GM12878 (cell line): ENCODE results near the gene LCORL. TPM values are rescaled to one million over a fixed set of nuclear protein-coding genes. Genes with fewer than 3 reads are reported as not detected.
A peak's percentile ranks its signal among the peaks of the same experiment; 100 is the strongest.

ENCODE experiments used
- EED ChIP-seq: sonication (generic); IDR thresholded peaks from 2 replicates; pipeline ENCODE4 v1.6.1; 2016; ENCODE audit warnings: antibody characterized with exemption, low read depth
- EGR1 ChIP-seq, 2 experiments: IDR thresholded peaks; 1 replicate in 1 of 2; 2 replicates in 1 of 2; pipeline ENCODE4 v1.6.1; 2011 to 2012; ENCODE audit warnings: low read depth in 2 of 2, low read length in 2 of 2, borderline replicate concordance in 1 of 2, mild to moderate bottlenecking in 1 of 2, moderate library complexity in 1 of 2
- HDAC6 ChIP-seq: fragments of 200-600 bp; sonication (generic); IDR thresholded peaks from one replicate; pipeline ENCODE4 v1.8.0; 2017; ENCODE audit warnings: antibody characterized with exemption; ENCODE audit not compliant: unreplicated experiment
- JUND ChIP-seq: IDR thresholded peaks from 2 replicates; pipeline ENCODE4 v1.6.1; 2012; ENCODE audit warnings: low read depth, mild to moderate bottlenecking, low read length, improper control_type of control experiment, moderate library complexity
- MEF2B ChIP-seq: fragments of 450-650 bp; IDR thresholded peaks from 2 replicates; pipeline ENCODE4 v1.6.1; 2018; ENCODE audit warnings: mild to moderate bottlenecking, moderate library complexity; ENCODE audit not compliant: partially characterized antibody, poor library complexity, severe bottlenecking
- MYC ChIP-seq: IDR thresholded peaks from 2 replicates; pipeline ENCODE4 v1.6.1; 2011; ENCODE audit warnings: mild to moderate bottlenecking, low read length, moderate library complexity, inconsistent platforms; ENCODE audit not compliant: insufficient read depth, insufficient replicate concordance, insufficient read length, severe bottlenecking
- PAX5 ChIP-seq: IDR thresholded peaks from 2 replicates; pipeline ENCODE4 v1.6.1; 2011; ENCODE audit warnings: low read depth, low read length, borderline replicate concordance
- SMAD5 ChIP-seq: IDR thresholded peaks from 2 replicates; pipeline ENCODE4 v1.6.1; 2016; ENCODE audit warnings: antibody characterized with exemption, low read depth
- ZNF24 ChIP-seq: fragments of 450-650 bp; IDR thresholded peaks from 2 replicates; pipeline ENCODE4 v1.6.1; 2017; ENCODE audit warnings: antibody characterized with exemption, mild to moderate bottlenecking
- polyA plus RNA-seq, 11 experiments: library from polyadenylated mRNA; depleted of rRNA in 4 of 11; unstranded in 6 of 11; stranded (reverse) in 5 of 11; fragments of >200 nt; fragmentation: Nextera tagmentation in 4 of 11; fragmentation: Illumina TruSeq in 1 of 11; extraction: Ambion mirVana in 4 of 11; extraction: Trizol in 1 of 11; gene quantifications; 1 replicate in 1 of 11; 2 replicates in 10 of 11; pipeline versions ENCODE4 v1.2.1 to v1.2.3, GENCODE V29; 2011 to 2016; ENCODE audit warnings: inconsistent platforms in 2 of 11, missing spikeins in 2 of 11, low read depth in 1 of 11
- total RNA-seq, 4 experiments: library from RNA; depleted of rRNA in 3 of 4; stranded (reverse); fragments of >200 nt in 3 of 4; fragmentation: Illumina TruSeq in 1 of 4; extraction: Trizol in 1 of 4; gene quantifications; 2 replicates each; pipeline versions ENCODE4 v1.2.1 to v1.2.3, GENCODE V29; 2013 to 2021
- TF ChIP-seq, protein P1 (sequence below): fragments of 450-650 bp; formaldehyde crosslinking; IDR thresholded peaks from 2 replicates; pipeline ENCODE4 v1.4.0; 2022; ENCODE audit warnings: mild to moderate bottlenecking, moderate library complexity
- TF ChIP-seq, protein P2 (sequence below): IDR thresholded peaks from 2 replicates; pipeline ENCODE4 v1.6.1; 2012; ENCODE audit warnings: mild to moderate bottlenecking, low read depth, low read length
- TF ChIP-seq, protein P3 (sequence below): IDR thresholded peaks from 2 replicates; pipeline ENCODE4 v1.6.1; 2011; ENCODE audit warnings: mild to moderate bottlenecking, low read depth, low read length, moderate library complexity; ENCODE audit not compliant: insufficient replicate concordance
- TF ChIP-seq, protein P4 (sequence below): fragments of 450-650 bp; IDR thresholded peaks from 2 replicates; pipeline ENCODE4 v1.6.1; 2018; ENCODE audit warnings: mild to moderate bottlenecking, low read depth, moderate library complexity; ENCODE audit not compliant: partially characterized antibody
- TF ChIP-seq, protein P5 (sequence below): IDR thresholded peaks from 2 replicates; pipeline ENCODE4 v1.6.1; 2011; ENCODE audit warnings: borderline replicate concordance, low read depth, mild to moderate bottlenecking, moderate library complexity, mixed read lengths, low read length; ENCODE audit not compliant: insufficient read depth; ENCODE audit errors: extremely low read length
- TF ChIP-seq, protein P6 (sequence below): IDR thresholded peaks from 2 replicates; pipeline ENCODE4 v1.6.1; 2012; ENCODE audit warnings: low read depth, low read length, improper control_type of control experiment

The LCORL gene
- total and polyA plus RNA-seq, 10 of the 15 experiments (the other 5 are each of a cell fraction or from before 2014, with no cell fraction given): 2.2 to 9.8 (median 5.9) TPM

DNA sequence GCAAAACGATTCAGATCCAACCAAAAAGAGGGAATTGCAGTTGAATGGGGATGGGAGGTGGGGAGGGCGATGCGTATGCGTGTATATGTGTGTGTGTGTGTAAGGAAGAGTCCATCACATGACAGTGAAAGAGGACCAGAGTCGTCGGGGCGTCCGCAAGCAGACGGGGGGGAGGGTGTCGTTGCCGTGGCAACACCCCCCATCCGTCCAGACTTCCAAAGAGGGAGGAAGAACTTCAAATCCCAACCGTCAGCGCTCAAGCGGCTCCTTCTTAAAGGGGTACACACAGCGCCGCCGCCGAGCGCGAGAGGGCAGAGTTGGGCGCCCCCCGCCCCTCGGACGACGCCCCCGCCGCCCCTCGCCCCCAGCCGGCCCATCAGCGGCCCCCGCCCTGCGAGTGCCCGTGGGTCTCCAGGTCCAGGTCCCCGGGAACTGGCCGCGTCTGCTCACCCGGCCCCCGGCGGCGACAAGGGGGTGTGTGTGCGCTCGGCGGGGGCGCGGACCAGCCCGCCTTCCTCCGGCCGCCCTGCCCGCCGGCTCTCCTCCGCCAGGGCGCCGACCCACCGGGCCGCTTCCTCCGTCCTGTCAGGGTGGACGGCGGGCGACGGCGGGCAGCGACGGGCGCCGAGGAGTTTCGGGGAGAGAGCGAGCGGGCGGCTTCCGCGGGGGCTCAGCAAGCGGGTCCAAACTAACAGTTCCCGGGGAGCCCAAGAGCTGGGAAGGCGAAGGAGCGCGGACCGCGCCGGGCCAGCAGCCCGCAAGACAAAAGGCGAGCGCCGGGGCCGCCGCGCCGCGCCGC, 685 bp downstream of the LCORL start (continued):
- TF ChIP-seq, protein P1, sequence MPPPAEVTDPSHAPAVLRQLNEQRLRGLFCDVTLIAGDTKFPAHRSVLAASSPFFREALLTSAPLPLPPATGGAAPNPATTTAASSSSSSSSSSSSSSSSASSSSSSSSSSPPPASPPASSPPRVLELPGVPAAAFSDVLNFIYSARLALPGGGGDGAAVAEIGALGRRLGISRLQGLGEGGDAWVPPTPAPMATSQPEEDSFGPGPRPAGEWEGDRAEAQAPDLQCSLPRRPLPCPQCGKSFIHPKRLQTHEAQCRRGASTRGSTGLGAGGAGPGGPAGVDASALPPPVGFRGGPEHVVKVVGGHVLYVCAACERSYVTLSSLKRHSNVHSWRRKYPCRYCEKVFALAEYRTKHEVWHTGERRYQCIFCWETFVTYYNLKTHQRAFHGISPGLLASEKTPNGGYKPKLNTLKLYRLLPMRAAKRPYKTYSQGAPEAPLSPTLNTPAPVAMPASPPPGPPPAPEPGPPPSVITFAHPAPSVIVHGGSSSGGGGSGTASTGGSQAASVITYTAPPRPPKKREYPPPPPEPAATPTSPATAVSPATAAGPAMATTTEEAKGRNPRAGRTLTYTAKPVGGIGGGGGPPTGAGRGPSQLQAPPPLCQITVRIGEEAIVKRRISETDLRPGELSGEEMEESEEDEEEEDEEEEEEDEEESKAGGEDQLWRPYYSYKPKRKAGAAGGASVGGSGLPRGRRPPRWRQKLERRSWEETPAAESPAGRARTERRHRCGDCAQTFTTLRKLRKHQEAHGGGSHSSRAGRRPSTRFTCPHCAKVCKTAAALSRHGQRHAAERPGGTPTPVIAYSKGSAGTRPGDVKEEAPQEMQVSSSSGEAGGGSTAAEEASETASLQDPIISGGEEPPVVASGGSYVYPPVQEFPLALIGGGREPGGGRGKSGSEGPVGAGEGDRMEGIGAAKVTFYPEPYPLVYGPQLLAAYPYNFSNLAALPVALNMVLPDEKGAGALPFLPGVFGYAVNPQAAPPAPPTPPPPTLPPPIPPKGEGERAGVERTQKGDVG (CRISPR knock-in tag): no peak
- TF ChIP-seq, protein P2, sequence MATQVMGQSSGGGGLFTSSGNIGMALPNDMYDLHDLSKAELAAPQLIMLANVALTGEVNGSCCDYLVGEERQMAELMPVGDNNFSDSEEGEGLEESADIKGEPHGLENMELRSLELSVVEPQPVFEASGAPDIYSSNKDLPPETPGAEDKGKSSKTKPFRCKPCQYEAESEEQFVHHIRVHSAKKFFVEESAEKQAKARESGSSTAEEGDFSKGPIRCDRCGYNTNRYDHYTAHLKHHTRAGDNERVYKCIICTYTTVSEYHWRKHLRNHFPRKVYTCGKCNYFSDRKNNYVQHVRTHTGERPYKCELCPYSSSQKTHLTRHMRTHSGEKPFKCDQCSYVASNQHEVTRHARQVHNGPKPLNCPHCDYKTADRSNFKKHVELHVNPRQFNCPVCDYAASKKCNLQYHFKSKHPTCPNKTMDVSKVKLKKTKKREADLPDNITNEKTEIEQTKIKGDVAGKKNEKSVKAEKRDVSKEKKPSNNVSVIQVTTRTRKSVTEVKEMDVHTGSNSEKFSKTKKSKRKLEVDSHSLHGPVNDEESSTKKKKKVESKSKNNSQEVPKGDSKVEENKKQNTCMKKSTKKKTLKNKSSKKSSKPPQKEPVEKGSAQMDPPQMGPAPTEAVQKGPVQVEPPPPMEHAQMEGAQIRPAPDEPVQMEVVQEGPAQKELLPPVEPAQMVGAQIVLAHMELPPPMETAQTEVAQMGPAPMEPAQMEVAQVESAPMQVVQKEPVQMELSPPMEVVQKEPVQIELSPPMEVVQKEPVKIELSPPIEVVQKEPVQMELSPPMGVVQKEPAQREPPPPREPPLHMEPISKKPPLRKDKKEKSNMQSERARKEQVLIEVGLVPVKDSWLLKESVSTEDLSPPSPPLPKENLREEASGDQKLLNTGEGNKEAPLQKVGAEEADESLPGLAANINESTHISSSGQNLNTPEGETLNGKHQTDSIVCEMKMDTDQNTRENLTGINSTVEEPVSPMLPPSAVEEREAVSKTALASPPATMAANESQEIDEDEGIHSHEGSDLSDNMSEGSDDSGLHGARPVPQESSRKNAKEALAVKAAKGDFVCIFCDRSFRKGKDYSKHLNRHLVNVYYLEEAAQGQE: no peak
- no peak for TF ChIP-seq PAX5
- no peak for TF ChIP-seq HDAC6
- peak in 1 of 2 experiments; percentile 55; a peak in 2 of 3 replicates for TF ChIP-seq EGR1 (IDR thresholded peaks at IDR 0.05; ENCODE audit: borderline replicate concordance in 1 of 2, low read depth in 2 of 2, low read length in 2 of 2)
- TF ChIP-seq, protein P3, sequence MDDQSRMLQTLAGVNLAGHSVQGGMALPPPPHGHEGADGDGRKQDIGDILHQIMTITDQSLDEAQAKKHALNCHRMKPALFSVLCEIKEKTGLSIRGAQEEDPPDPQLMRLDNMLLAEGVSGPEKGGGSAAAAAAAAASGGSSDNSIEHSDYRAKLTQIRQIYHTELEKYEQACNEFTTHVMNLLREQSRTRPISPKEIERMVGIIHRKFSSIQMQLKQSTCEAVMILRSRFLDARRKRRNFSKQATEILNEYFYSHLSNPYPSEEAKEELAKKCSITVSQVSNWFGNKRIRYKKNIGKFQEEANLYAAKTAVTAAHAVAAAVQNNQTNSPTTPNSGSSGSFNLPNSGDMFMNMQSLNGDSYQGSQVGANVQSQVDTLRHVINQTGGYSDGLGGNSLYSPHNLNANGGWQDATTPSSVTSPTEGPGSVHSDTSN: no peak
- no peak for TF ChIP-seq JUND
- TF ChIP-seq, protein P4, sequence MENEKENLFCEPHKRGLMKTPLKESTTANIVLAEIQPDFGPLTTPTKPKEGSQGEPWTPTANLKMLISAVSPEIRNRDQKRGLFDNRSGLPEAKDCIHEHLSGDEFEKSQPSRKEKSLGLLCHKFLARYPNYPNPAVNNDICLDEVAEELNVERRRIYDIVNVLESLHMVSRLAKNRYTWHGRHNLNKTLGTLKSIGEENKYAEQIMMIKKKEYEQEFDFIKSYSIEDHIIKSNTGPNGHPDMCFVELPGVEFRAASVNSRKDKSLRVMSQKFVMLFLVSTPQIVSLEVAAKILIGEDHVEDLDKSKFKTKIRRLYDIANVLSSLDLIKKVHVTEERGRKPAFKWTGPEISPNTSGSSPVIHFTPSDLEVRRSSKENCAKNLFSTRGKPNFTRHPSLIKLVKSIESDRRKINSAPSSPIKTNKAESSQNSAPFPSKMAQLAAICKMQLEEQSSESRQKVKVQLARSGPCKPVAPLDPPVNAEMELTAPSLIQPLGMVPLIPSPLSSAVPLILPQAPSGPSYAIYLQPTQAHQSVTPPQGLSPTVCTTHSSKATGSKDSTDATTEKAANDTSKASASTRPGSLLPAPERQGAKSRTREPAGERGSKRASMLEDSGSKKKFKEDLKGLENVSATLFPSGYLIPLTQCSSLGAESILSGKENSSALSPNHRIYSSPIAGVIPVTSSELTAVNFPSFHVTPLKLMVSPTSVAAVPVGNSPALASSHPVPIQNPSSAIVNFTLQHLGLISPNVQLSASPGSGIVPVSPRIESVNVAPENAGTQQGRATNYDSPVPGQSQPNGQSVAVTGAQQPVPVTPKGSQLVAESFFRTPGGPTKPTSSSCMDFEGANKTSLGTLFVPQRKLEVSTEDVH: no peak
- no peak for TF ChIP-seq MEF2B
- TF ChIP-seq, protein P5, sequence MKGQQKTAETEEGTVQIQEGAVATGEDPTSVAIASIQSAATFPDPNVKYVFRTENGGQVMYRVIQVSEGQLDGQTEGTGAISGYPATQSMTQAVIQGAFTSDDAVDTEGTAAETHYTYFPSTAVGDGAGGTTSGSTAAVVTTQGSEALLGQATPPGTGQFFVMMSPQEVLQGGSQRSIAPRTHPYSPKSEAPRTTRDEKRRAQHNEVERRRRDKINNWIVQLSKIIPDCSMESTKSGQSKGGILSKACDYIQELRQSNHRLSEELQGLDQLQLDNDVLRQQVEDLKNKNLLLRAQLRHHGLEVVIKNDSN: peak; percentile 50
- TF ChIP-seq, protein P6, sequence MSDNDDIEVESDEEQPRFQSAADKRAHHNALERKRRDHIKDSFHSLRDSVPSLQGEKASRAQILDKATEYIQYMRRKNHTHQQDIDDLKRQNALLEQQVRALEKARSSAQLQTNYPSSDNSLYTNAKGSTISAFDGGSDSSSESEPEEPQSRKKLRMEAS: 0 out of 2 replicates have a peak, but pooled peaks have one; percentile 16
- TF ChIP-seq ZNF24: no peak
- TF ChIP-seq SMAD5: no peak
- no peak for TF ChIP-seq EED
- no peak for TF ChIP-seq MYC
